ENCODE data around the gene KCNJ12.
A peak's percentile ranks its signal among the peaks of the same experiment; 100 is the strongest.

KCNJ12 gene

DNA sequence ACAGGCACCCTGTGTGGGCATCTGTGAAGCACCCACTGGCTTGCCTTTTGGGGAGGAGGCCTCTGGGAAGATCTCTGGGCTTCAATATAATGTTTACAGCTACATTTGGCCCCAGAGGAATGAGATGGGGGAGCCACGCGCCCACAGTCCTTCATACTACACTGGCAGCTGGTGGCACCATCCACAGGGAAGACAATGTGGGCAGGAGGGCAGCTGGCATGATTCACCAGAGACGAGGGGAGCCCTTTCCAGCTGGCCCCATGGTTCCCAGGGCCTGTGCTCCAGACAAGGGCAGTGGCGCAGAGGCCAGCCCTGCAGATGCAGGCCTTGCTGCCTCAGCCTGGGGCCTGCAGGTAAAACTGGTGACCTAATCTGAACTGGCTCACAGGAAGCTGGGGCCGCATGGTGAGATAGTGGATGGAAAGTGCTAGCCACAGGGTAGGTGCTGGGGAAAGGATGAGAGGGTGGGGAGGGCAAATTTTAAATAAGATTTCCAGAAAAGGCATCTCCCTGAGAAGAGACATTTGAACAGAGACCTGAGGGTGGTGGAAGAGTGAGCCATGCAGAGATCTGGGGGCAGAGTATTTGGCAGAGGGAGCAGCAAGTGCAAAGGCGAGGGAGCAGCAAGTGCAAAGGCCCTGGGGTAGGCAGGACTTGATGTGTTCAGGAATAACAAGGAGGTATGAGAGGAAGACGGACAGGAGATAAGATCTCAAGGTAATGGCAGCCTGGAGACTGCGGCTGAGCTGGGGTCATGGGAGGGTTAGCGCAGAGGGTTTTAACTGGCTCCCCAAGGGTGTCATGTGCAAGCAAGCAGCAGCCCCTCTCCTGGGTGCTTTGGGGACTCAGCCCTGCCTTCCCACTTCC is 12.1 kb upstream of the KCNJ12 start:
- H3K4me3 ChIP-seq (replicated peaks in 1 of 2; ENCODE audit: low read depth in 2 of 2, low read length in 2 of 2), result no peak overlapping the region
- no peak for DNase-seq (ENCODE audit: low read depth in 2 of 2)
- TF ChIP-seq, protein P1, sequence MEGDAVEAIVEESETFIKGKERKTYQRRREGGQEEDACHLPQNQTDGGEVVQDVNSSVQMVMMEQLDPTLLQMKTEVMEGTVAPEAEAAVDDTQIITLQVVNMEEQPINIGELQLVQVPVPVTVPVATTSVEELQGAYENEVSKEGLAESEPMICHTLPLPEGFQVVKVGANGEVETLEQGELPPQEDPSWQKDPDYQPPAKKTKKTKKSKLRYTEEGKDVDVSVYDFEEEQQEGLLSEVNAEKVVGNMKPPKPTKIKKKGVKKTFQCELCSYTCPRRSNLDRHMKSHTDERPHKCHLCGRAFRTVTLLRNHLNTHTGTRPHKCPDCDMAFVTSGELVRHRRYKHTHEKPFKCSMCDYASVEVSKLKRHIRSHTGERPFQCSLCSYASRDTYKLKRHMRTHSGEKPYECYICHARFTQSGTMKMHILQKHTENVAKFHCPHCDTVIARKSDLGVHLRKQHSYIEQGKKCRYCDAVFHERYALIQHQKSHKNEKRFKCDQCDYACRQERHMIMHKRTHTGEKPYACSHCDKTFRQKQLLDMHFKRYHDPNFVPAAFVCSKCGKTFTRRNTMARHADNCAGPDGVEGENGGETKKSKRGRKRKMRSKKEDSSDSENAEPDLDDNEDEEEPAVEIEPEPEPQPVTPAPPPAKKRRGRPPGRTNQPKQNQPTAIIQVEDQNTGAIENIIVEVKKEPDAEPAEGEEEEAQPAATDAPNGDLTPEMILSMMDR (IDR thresholded peaks at IDR 0.05; ENCODE audit: low read depth, low read length), result no peak

DNA sequence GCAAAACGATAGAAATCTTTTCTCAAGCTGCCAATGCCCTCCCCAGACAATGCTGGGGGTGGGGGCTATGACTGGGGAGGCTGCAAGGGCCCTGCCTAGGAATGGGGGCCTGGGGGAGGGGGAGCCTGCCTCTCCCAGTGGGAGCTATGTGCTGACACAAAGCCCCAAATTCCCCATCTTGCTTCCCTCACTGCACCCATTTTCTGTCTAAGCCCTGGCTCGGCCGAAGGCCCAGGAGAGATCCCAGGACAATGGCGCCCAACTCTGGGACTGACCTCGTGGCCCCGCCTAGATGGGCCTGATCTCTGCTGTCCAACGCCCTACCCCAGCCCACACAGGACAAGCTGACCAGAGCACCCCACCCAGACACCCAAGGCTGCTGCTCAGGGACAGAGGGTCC is 11.1 kb upstream of the KCNJ12 start:
- no peak for DNase-seq (ENCODE audit: low read depth in 2 of 2)
- TF ChIP-seq, protein P1 (IDR thresholded peaks at IDR 0.05; ENCODE audit: low read depth, low read length), result no peak
- no peak overlapping the region for H3K4me3 ChIP-seq (replicated peaks in 1 of 2; ENCODE audit: low read depth in 2 of 2, low read length in 2 of 2)

DNA sequence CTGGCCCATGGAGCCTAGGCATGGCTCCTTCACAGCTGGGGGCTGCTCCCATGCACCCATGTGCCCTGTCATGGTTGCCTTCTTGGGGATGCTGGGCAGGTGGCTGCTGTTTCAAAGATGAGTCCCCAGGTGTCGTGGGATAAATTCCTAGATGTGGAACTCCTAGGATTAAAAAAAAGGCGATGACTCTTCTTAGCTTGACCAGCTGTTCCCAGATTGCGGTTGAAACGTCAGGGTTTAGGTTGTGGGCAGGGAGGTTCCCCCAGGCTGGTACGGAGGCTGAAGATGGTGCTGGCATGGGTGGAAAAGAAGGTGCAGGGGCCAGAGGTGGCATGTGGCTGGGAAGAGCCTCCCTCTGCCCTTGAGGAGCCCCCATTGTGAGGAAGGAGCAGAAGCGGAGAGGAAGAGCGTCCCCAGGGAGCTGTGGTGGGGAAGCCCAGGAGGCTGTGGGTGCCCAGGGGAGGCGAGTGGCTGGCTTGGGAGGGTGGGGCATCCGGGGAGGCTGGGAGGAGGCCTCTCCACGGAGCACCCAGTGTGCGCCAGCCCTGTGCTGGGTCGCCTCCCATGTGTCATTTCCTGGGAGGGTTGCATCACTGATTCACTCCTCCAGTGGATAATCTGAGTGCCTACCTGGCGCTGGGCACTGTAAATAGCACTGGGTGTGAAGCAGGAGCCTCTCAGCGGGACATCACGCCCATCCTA is 7.5 kb upstream of the KCNJ12 start:
- no peak overlapping the region for H3K4me3 ChIP-seq (replicated peaks in 1 of 2; ENCODE audit: low read depth in 2 of 2, low read length in 2 of 2)
- TF ChIP-seq, protein P1 (IDR thresholded peaks at IDR 0.05; ENCODE audit: low read depth, low read length), result no peak
- peak in 1 of 2 donors; percentile 22 for DNase-seq (ENCODE audit: low read depth in 2 of 2)

DNA sequence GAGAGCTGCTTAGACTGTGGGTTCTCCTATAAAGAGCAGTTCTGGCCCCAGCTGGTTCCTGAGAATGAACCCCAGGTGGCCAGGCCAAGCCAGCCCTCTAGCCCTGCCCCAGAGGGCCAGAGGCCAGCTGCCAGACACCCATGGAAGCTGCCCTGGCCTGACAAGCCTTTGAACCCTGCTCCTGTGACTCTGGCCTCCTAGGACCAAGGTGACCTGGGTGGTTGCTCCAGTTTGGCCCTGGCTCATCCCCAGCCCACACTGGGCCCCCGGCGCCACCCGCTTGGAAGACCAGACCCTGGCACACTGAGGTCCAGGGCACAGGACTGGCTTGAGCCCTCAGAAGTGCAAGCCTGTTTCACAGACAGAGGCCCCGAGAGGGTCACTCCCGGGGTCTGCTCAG is 6.8 kb upstream of the KCNJ12 start:
- TF ChIP-seq, protein P1 (IDR thresholded peaks at IDR 0.05; ENCODE audit: low read depth, low read length), result no peak
- H3K4me3 ChIP-seq (replicated peaks in 1 of 2; ENCODE audit: low read depth in 2 of 2, low read length in 2 of 2), result no peak overlapping the region
- DNase-seq (ENCODE audit: low read depth in 2 of 2), result no peak

DNA sequence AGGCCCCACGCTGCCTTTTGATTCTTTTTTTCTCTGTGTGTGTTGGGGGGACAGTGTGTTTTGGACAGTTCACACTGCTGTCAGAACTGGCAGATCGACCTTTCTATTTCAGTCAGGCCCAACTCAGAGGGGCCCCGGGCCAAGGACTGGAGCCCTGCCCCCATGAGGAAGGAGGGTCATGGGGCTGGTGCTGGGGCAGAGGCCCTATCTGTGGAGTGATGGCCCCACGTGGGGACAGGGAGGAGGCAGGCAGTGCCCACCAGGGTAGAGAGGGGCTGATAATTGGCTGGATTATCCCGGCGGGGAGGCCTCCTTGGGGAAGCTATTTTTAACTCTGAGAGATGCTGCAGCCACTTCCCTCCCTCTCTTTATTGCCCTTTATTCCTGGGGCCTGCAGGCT is 5.7 kb upstream of the KCNJ12 start:
- no peak overlapping the region for H3K4me3 ChIP-seq (replicated peaks in 1 of 2; ENCODE audit: low read depth in 2 of 2, low read length in 2 of 2)
- TF ChIP-seq, protein P1 (IDR thresholded peaks at IDR 0.05; ENCODE audit: low read depth, low read length), result no peak
- peak in 1 of 2 donors; percentile 60 for DNase-seq (ENCODE audit: low read depth in 2 of 2)

DNA sequence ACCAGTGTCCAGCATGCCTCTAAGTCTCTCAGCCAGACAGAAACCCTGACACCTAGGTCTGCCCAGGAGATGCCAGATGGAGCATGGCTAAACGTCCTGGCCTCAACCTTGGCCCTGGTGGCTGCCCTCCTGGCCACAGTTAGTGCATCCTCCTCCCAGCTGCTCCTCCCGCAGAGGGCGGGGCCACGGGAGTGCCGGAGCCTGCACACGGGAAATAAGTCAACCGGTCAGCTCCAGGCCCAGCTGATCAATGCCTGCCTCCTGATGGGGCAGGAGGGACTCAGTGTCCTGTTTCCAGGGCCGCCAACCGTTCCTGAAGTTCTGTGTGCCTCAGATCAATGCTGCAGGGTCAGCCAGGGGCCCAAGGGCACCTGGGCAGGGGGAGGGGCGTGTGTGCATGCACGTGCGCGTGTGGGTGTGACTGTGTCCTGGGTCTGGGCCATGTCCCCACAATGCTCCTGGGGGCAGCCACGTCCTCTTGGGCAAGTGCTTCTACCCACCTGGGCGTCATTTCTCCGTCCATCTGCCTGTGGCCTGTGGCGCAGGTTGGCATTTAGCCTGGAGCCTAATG is 4.6 kb upstream of the KCNJ12 start:
- no peak for DNase-seq (ENCODE audit: low read depth in 2 of 2)
- TF ChIP-seq, protein P1 (IDR thresholded peaks at IDR 0.05; ENCODE audit: low read depth, low read length), result no peak
- H3K4me3 ChIP-seq (replicated peaks in 1 of 2; ENCODE audit: low read depth in 2 of 2, low read length in 2 of 2), result no peak overlapping the region

All from cardiac fibroblast (primary cell).